IMR-90 (cell line): ENCODE measurements around the gene CIRBP.

Experiments
- CTCF ChIP-seq: conservative IDR thresholded peaks from 2 replicates; pipeline ENCODE4 v1.5.1; 2012; ENCODE audit warnings: mild to moderate bottlenecking, low read depth, low read length, improper control_type of control experiment
- NFE2L2 ChIP-seq: fragments of 150-350 bp; IDR thresholded peaks from 2 replicates; pipeline ENCODE4 v1.6.1; 2016; ENCODE audit warnings: low read depth, mild to moderate bottlenecking, low read length
- POLR2A ChIP-seq: IDR thresholded peaks from 2 replicates; pipeline ENCODE4 v1.6.1; 2012; ENCODE audit warnings: mild to moderate bottlenecking, low read depth, low read length

- TF ChIP-seq CTCF, result no peak
- no peak for TF ChIP-seq POLR2A
- no peak for TF ChIP-seq NFE2L2
Observed at GRCh38 chr19:1296575-1297271, 27.6 kb downstream of the CIRBP start.
